ENCODE measurements around the gene PRKD1.
"Not testable (repeated sequence)": the region's sequence is repeated elsewhere in the genome, so short reads cannot be mapped to it uniquely, and the experiment has no call there.

Gene PRKD1

GRCh38 chr14:29721586-29721985, 206.1 kb downstream of the PRKD1 start:
- Histone ChIP-seq H3K36me3 (ENCODE audit: control insufficient read depth, insufficient read depth, low read length) (no peaks in the 10 kb centered on the region), H3K4me1 (ENCODE audit: control insufficient read depth, insufficient read depth, low read length) (no peaks in the 10 kb centered on the region), H3K27ac (ENCODE audit: low read length) (no peak overlapping the region), H3K27me3 (ENCODE audit: control insufficient read depth, insufficient read depth, low read length) (no peaks in the 10 kb centered on the region), H3K4me3 (ENCODE audit: low read length) (no peak overlapping the region), H3K9me3 (ENCODE audit: control insufficient read depth, insufficient read depth, low read length) (no peaks in the 10 kb centered on the region)
- WGBS (ENCODE audit: insufficient coverage, insufficient read length): no CpG with 5 or more reads among the region's 2 CpGs
- DNase-seq (ENCODE audit: low read depth, low spot score): no peak

- no peak for DNase-seq (ENCODE audit: low read depth, low spot score)
- Histone ChIP-seq H3K27ac (ENCODE audit: low read length) (no peak overlapping the region), H3K9me3 (ENCODE audit: control insufficient read depth, insufficient read depth, low read length) (no peaks in the 10 kb centered on the region), H3K36me3 (ENCODE audit: control insufficient read depth, insufficient read depth, low read length) (no peaks in the 10 kb centered on the region), H3K27me3 (ENCODE audit: control insufficient read depth, insufficient read depth, low read length) (no peaks in the 10 kb centered on the region), H3K4me3 (ENCODE audit: low read length) (no peak overlapping the region), H3K4me1 (ENCODE audit: control insufficient read depth, insufficient read depth, low read length) (no peaks in the 10 kb centered on the region; the same call in 1 of the 2 replicates)
- WGBS (ENCODE audit: insufficient coverage, insufficient read length): no CpG with 5 or more reads among the region's 5 CpGs
Observed at GRCh38 chr14:29717901-29718300, 209.7 kb downstream of the PRKD1 start.

DNA sequence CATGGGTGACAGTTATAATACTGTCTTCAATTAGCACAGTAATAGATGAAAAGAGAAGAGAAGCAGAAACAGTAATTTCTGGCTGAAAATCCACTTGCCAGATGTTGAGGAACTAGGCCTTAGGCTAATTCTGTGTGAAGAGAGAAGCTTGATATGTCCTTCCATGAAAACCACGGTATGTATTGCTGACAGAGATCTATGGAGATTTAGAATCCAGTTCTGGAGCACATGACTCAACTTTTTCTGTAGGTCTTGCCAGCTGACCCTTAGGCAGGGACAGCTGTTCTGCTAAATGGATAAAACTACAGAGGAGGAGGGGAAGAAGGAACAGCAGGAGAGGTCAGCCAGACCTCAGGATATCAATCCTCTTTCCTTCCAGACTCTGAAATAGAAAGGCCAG, 211.5 kb downstream of the PRKD1 start:
- H3K9me3 ChIP-seq (ENCODE audit: control insufficient read depth, insufficient read depth, low read length): no peaks in the 10 kb centered on the region
- no peaks in the 10 kb centered on the region for H3K36me3 ChIP-seq (ENCODE audit: control insufficient read depth, insufficient read depth, low read length)
- no peaks in the 10 kb centered on the region for H3K27me3 ChIP-seq (ENCODE audit: control insufficient read depth, insufficient read depth, low read length)
- WGBS (ENCODE audit: insufficient coverage, insufficient read length): no CpG with 5 or more reads among the region's 1 CpG
- no peak overlapping the region for H3K4me3 ChIP-seq (ENCODE audit: low read length)
- no peak overlapping the region for H3K27ac ChIP-seq (ENCODE audit: low read length)
- no peak for DNase-seq (ENCODE audit: low read depth, low spot score)
- H3K4me1 ChIP-seq (ENCODE audit: control insufficient read depth, insufficient read depth, low read length): no peaks in the 10 kb centered on the region; the same call in 1 of the 2 replicates

DNA sequence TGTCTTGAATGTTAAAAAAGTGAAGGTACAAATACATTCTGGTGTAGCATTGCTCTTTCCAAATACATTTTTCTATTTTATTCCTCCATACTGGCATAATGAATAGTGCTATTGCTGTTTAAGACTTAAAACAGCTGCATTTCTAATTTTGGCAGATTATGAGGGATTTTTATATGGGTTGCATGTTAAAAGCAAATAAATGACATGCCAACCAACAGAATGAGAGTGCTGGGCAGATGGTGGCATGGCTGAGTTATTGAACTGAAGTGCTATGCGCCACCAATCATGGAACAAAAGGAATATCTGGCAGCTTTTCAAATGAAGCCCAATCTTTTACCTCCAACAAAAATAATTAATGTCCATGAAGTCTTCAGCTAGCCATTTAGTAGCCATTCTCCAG, 215.0 kb downstream of the PRKD1 start:
- H3K36me3 ChIP-seq (ENCODE audit: control insufficient read depth, insufficient read depth, low read length): no peaks in the 10 kb centered on the region
- no peaks in the 10 kb centered on the region; the same call in 1 of the 2 replicates for H3K4me1 ChIP-seq (ENCODE audit: control insufficient read depth, insufficient read depth, low read length)
- H3K27me3 ChIP-seq (ENCODE audit: control insufficient read depth, insufficient read depth, low read length): no peaks in the 10 kb centered on the region
- no CpG with 5 or more reads among the region's 1 CpG for WGBS (ENCODE audit: insufficient coverage, insufficient read length)
- H3K4me3 ChIP-seq (ENCODE audit: low read length): no peak overlapping the region
- no peak for DNase-seq (ENCODE audit: low read depth, low spot score)
- H3K27ac ChIP-seq (ENCODE audit: low read length): no peak overlapping the region
- H3K9me3 ChIP-seq (ENCODE audit: control insufficient read depth, insufficient read depth, low read length): no peaks in the 10 kb centered on the region

DNA sequence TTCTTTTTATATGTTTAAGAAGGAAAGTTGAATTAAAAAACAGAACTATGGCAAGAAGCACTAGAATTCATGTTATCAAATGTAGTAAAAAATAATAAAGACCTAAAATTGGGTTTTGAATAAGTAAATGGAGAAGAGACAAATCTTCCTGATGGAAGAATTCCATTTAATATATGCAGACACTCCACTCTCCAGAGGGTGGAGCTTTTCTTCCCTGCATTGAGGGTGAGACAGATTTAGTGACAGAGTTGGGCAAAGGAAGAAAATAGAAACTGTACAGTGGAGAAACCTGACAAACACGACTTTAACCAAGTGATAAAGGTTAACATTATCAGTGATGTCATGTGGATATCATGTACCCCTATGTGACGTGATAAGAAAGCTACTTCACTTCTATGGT, 217.6 kb downstream of the PRKD1 start:
- Histone ChIP-seq H3K4me3 (ENCODE audit: low read length) (no peak overlapping the region), H3K4me1 (ENCODE audit: control insufficient read depth, insufficient read depth, low read length) (no peaks in the 10 kb centered on the region), H3K27ac (ENCODE audit: low read length) (no peak overlapping the region), H3K27me3 (ENCODE audit: control insufficient read depth, insufficient read depth, low read length) (no peaks in the 10 kb centered on the region), H3K9me3 (ENCODE audit: control insufficient read depth, insufficient read depth, low read length) (no peaks in the 10 kb centered on the region), H3K36me3 (ENCODE audit: control insufficient read depth, insufficient read depth, low read length) (no peaks in the 10 kb centered on the region)
- no peak for DNase-seq (ENCODE audit: low read depth, low spot score)
- no CpG with 5 or more reads among the region's 2 CpGs for WGBS (ENCODE audit: insufficient coverage, insufficient read length)

GRCh38 chr14:29709490-29709889, 218.2 kb downstream of the PRKD1 start:
- no peak overlapping the region for H3K4me3 ChIP-seq (ENCODE audit: low read length)
- H3K27ac ChIP-seq (ENCODE audit: low read length): no peak overlapping the region
- no peak for DNase-seq (ENCODE audit: low read depth, low spot score)
- H3K4me1 ChIP-seq (ENCODE audit: control insufficient read depth, insufficient read depth, low read length): no peaks in the 10 kb centered on the region
- no peaks in the 10 kb centered on the region for H3K27me3 ChIP-seq (ENCODE audit: control insufficient read depth, insufficient read depth, low read length)
- no peaks in the 10 kb centered on the region for H3K36me3 ChIP-seq (ENCODE audit: control insufficient read depth, insufficient read depth, low read length)
- H3K9me3 ChIP-seq (ENCODE audit: control insufficient read depth, insufficient read depth, low read length): no peaks in the 10 kb centered on the region

DNA sequence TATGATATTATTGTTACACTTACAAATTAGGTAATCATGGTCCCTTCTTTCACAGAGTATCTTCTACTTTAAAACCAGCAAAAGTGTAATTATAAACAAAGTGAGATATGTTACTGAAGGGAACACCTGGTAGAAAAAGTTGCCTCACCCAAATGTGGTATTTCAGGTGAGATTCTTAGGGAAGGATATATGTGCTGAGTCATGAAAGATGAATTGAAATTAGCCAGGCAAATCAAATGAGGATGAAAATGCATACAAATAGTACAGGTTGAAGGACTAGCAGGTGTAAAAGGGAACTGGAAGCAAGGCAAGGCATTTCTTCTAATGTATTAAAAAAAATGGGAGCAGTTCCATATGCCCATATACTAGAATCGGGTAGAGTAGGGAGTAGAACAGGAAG, 220.9 kb downstream of the PRKD1 start:
- DNase-seq (ENCODE audit: low read depth, low spot score): no peak
- Histone ChIP-seq H3K9me3 (ENCODE audit: control insufficient read depth, insufficient read depth, low read length) (no peaks in the 10 kb centered on the region), H3K36me3 (ENCODE audit: control insufficient read depth, insufficient read depth, low read length) (no peaks in the 10 kb centered on the region), H3K4me3 (ENCODE audit: low read length) (no peak overlapping the region), H3K4me1 (ENCODE audit: control insufficient read depth, insufficient read depth, low read length) (no peaks in the 10 kb centered on the region), H3K27ac (ENCODE audit: low read length) (no peak overlapping the region), H3K27me3 (ENCODE audit: control insufficient read depth, insufficient read depth, low read length) (no peaks in the 10 kb centered on the region)
- WGBS (ENCODE audit: insufficient coverage, insufficient read length): no CpG with 5 or more reads among the region's 1 CpG

DNA sequence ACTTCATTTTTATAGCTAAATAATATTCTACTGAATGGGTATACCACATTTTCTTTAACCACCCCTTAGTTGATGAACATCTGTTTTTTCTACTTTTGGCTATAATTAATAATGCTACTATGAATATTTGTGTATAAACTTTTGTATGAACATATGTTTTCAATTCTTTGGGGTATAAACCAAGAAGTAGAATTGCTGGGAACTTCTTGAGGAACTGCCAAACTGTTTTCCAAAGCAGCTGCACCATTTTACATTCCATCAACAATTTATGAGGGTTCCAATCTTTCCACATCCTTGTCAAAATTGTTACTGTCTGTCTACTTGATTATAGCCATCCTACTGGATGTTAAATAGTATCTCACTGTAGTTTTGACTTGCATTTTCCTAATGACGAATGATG, 221.8 kb downstream of the PRKD1 start:
- no peak for DNase-seq (ENCODE audit: low read depth, low spot score)
- Histone ChIP-seq H3K4me3 (ENCODE audit: low read length) (no peak overlapping the region), H3K9me3 (ENCODE audit: control insufficient read depth, insufficient read depth, low read length) (no peaks in the 10 kb centered on the region), H3K4me1 (ENCODE audit: control insufficient read depth, insufficient read depth, low read length) (no peaks in the 10 kb centered on the region), H3K27me3 (ENCODE audit: control insufficient read depth, insufficient read depth, low read length) (no peaks in the 10 kb centered on the region), H3K27ac (ENCODE audit: low read length) (no peak overlapping the region), H3K36me3 (ENCODE audit: control insufficient read depth, insufficient read depth, low read length) (no peaks in the 10 kb centered on the region)
- WGBS (ENCODE audit: insufficient coverage, insufficient read length): no CpG with 5 or more reads among the region's 1 CpG

GRCh38 chr14:29689597-29689996, 238.1 kb downstream of the PRKD1 start:
- WGBS (ENCODE audit: insufficient coverage, insufficient read length): no CpG with 5 or more reads among the region's 2 CpGs
- H3K9me3 ChIP-seq (ENCODE audit: control insufficient read depth, insufficient read depth, low read length); H3K36me3 ChIP-seq (ENCODE audit: control insufficient read depth, insufficient read depth, low read length); H3K27me3 ChIP-seq (ENCODE audit: control insufficient read depth, insufficient read depth, low read length); H3K4me1 ChIP-seq (ENCODE audit: control insufficient read depth, insufficient read depth, low read length); DNase-seq (ENCODE audit: low read depth, low spot score); H3K4me3 ChIP-seq (ENCODE audit: low read length); H3K27ac ChIP-seq (ENCODE audit: low read length): not testable (repeated sequence)

- Histone ChIP-seq H3K9me3 (ENCODE audit: control insufficient read depth, insufficient read depth, low read length) (no peaks in the 10 kb centered on the region), H3K4me1 (ENCODE audit: control insufficient read depth, insufficient read depth, low read length) (no peaks in the 10 kb centered on the region), H3K4me3 (ENCODE audit: low read length) (no peak overlapping the region), H3K36me3 (ENCODE audit: control insufficient read depth, insufficient read depth, low read length) (no peaks in the 10 kb centered on the region), H3K27me3 (ENCODE audit: control insufficient read depth, insufficient read depth, low read length) (no peaks in the 10 kb centered on the region), H3K27ac (ENCODE audit: low read length) (no peak overlapping the region)
- no CpG with 5 or more reads among the region's 2 CpGs for WGBS (ENCODE audit: insufficient coverage, insufficient read length)
- no peak for DNase-seq (ENCODE audit: low read depth, low spot score)
Observed at GRCh38 chr14:29687866-29688265, 239.8 kb downstream of the PRKD1 start.

- no peaks in the 10 kb centered on the region for H3K9me3 ChIP-seq (ENCODE audit: control insufficient read depth, insufficient read depth, low read length)
- no peak overlapping the region for H3K27ac ChIP-seq (ENCODE audit: low read length)
- no peak overlapping the region for H3K4me3 ChIP-seq (ENCODE audit: low read length)
- H3K4me1 ChIP-seq (ENCODE audit: control insufficient read depth, insufficient read depth, low read length): no peaks in the 10 kb centered on the region
- no peaks in the 10 kb centered on the region for H3K36me3 ChIP-seq (ENCODE audit: control insufficient read depth, insufficient read depth, low read length)
- no CpG with 5 or more reads among the region's 5 CpGs for WGBS (ENCODE audit: insufficient coverage, insufficient read length)
- no peak for DNase-seq (ENCODE audit: low read depth, low spot score)
- H3K27me3 ChIP-seq (ENCODE audit: control insufficient read depth, insufficient read depth, low read length): no peaks in the 10 kb centered on the region
Observed at GRCh38 chr14:29687071-29687765, 240.4 kb downstream of the PRKD1 start.
